Measurements from ENCODE around the gene ELF1. TPM values are rescaled to one million over a fixed set of nuclear protein-coding genes. Genes with fewer than 3 reads are reported as not detected.

ELF1 gene
- total and polyA plus RNA-seq, 2 donors from 2014 or later, result 12.0 to 95.1 TPM

DNA sequence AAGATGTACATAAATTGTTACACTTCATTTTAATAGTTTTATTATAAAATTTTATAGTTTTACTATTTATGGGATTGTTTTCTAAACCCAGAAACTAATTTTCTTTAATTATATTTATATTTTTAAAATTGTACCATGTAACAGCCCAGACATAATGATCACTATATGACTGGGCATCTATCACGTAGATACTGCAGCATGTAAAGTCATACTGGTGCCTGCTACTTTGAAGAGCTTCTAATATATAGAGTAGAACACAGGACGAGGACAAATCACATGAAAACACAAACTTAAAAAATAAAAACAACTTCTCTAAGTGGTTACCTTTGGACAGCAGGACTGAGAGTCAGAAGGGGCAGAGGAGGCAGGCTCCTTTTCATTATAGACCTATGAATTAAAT lies 5.3 kb downstream of the ELF1 start:
- no peak overlapping the region for H3K9ac ChIP-seq (ENCODE audit: low read length in 3 of 3)
- TF ChIP-seq, protein P1, sequence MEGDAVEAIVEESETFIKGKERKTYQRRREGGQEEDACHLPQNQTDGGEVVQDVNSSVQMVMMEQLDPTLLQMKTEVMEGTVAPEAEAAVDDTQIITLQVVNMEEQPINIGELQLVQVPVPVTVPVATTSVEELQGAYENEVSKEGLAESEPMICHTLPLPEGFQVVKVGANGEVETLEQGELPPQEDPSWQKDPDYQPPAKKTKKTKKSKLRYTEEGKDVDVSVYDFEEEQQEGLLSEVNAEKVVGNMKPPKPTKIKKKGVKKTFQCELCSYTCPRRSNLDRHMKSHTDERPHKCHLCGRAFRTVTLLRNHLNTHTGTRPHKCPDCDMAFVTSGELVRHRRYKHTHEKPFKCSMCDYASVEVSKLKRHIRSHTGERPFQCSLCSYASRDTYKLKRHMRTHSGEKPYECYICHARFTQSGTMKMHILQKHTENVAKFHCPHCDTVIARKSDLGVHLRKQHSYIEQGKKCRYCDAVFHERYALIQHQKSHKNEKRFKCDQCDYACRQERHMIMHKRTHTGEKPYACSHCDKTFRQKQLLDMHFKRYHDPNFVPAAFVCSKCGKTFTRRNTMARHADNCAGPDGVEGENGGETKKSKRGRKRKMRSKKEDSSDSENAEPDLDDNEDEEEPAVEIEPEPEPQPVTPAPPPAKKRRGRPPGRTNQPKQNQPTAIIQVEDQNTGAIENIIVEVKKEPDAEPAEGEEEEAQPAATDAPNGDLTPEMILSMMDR (IDR thresholded peaks at IDR 0.05; ENCODE audit: borderline replicate concordance, extremely low read depth, insufficient read depth), result no peak
- no peaks in the 10 kb centered on the region for H3K36me3 ChIP-seq (ENCODE audit: control insufficient read depth in 2 of 3, insufficient read depth in 3 of 3, low read length in 3 of 3)
- intact Hi-C loops (cut with DNase I), result no loop called here
- no peak overlapping the region for H3K27ac ChIP-seq (ENCODE audit: low read depth in 2 of 2, low read length in 2 of 2)
- H3K4me3 ChIP-seq (ENCODE audit: low read length in 3 of 3), result no peak overlapping the region
- peaks cover 0 to 2% (median 0%) of the 10 kb centered on the region in 3 donors for H3K4me1 ChIP-seq (ENCODE audit: control insufficient read depth in 2 of 3, insufficient read depth in 2 of 3, low read depth in 1 of 3, low read length in 3 of 3)
- DNase-seq (no peak), FAIRE-seq (no peak)
- no peaks in the 10 kb centered on the region for H3K9me3 ChIP-seq (ENCODE audit: control insufficient read depth in 2 of 3, insufficient read depth in 1 of 3, low read length in 3 of 3)
- H3K27me3 ChIP-seq (ENCODE audit: control insufficient read depth, insufficient read depth, low read length), result no peaks in the 10 kb centered on the region

- no peaks in the 10 kb centered on the region for H3K9me3 ChIP-seq (ENCODE audit: control insufficient read depth in 2 of 3, insufficient read depth in 1 of 3, low read length in 3 of 3)
- no peaks in the 10 kb centered on the region for H3K36me3 ChIP-seq (ENCODE audit: control insufficient read depth in 2 of 3, insufficient read depth in 3 of 3, low read length in 3 of 3)
- H3K4me3 ChIP-seq (ENCODE audit: low read length in 3 of 3), result no peak overlapping the region
- H3K27me3 ChIP-seq (ENCODE audit: control insufficient read depth, insufficient read depth, low read length), result no peaks in the 10 kb centered on the region
- TF ChIP-seq, protein P1 (IDR thresholded peaks at IDR 0.05; ENCODE audit: borderline replicate concordance, extremely low read depth, insufficient read depth), result no peak
- no peak overlapping the region for H3K27ac ChIP-seq (ENCODE audit: low read depth in 2 of 2, low read length in 2 of 2)
- intact Hi-C loops (cut with DNase I), result no loop called here
- FAIRE-seq, result no peak
- no peak for DNase-seq
- peaks cover 0 to 2% (median 0%) of the 10 kb centered on the region in 3 donors for H3K4me1 ChIP-seq (ENCODE audit: control insufficient read depth in 2 of 3, insufficient read depth in 2 of 3, low read depth in 1 of 3, low read length in 3 of 3)
- no peak overlapping the region for H3K9ac ChIP-seq (ENCODE audit: low read length in 3 of 3)
These were observed 6.6 kb downstream of the ELF1 start for GRCh38 chr13:41012536-41012935.

DNA sequence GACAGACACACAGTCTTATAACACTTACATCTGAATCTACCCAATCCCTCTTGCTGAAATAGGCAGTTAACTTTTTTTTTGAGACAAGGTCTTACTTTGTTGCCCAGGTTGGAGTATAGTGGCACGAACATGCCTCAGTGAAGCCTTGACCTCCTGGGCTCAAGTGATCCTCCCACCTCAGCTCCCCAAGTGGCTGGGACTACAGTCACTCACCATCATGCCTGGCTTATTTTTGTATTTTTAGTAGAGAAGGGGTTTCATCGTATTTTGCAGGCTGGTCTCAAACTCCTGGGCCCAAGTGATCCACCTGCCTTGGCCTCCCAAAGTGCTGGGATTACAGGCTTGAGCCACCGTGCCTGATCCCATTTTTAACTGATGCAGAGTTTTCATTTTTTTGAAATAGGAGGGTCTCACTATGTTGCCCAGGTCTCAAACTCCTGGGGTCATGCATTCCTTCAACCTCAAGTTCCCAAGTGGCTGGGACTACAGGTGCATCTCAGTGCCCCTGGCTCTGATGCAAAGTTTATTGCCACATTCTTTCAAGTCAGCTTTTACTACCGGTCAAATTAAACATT lies 7.6 kb downstream of the ELF1 start:
- no peak for FAIRE-seq
- TF ChIP-seq, protein P1 (IDR thresholded peaks at IDR 0.05; ENCODE audit: borderline replicate concordance, extremely low read depth, insufficient read depth), result no peak
- intact Hi-C loops (cut with DNase I), result no loop called here
- H3K9me3 ChIP-seq (ENCODE audit: control insufficient read depth in 2 of 3, insufficient read depth in 1 of 3, low read length in 3 of 3), result no peaks in the 10 kb centered on the region
- H3K36me3 ChIP-seq (ENCODE audit: control insufficient read depth in 2 of 3, insufficient read depth in 3 of 3, low read length in 3 of 3), result no peaks in the 10 kb centered on the region
- no peak overlapping the region for H3K27ac ChIP-seq (ENCODE audit: low read depth in 2 of 2, low read length in 2 of 2)
- no peaks in the 10 kb centered on the region for H3K27me3 ChIP-seq (ENCODE audit: control insufficient read depth, insufficient read depth, low read length)
- no peak for DNase-seq
- H3K9ac ChIP-seq (ENCODE audit: low read length in 3 of 3), result no peak overlapping the region
- no peak overlapping the region for H3K4me3 ChIP-seq (ENCODE audit: low read length in 3 of 3)
- peaks cover 0 to 2% (median 0%) of the 10 kb centered on the region in 3 donors for H3K4me1 ChIP-seq (ENCODE audit: control insufficient read depth in 2 of 3, insufficient read depth in 2 of 3, low read depth in 1 of 3, low read length in 3 of 3)
